ENCODE data around the gene CRYGA. TPM values are rescaled to one million over a fixed set of nuclear protein-coding genes. Genes with fewer than 3 reads are reported as not detected.
A peak's percentile ranks its signal among the peaks of the same experiment; 100 is the strongest.
"Not testable (repeated sequence)": the region's sequence is repeated elsewhere in the genome, so short reads cannot be mapped to it uniquely, and the experiment has no call there.

CRYGA gene
- total RNA-seq, 2 donors from 2014 or later: not detected

DNA sequence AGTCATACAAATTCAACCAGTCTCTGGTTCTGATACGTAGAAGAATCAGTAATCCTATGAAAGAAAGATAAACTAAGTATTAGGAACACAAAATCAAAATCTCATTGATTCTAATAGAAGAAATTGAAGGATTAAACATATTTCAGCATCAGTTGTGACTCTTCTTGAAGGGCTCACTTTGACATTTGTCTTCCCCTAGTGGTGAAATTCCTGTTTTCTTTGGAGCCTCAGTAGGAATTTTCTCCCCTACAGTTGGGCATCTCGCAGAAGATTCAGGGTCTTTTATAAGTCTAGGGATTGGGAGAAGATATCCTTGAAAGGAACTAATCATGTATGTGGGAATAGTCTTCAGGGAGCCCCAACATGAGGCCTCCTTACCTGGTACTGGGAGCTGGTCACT lies 14.6 kb downstream of the CRYGA start:
- Mint-ChIP-seq H3K27ac (no peak overlapping the region), H3K4me3 (no peak overlapping the region), H3K9me3 (peaks cover 0 to 2% of the 10 kb centered on the region in 2 donors), H3K36me3 (ENCODE audit: insufficient read depth in 2 of 2) (no peaks in the 10 kb centered on the region), H3K27me3 (ENCODE audit: low read depth) (peaks cover 10% of the 10 kb centered on the region), H3K4me1 (ENCODE audit: low read depth) (no peaks in the 10 kb centered on the region)
- DNase-seq (no peak), ATAC-seq (replicated peaks in 1 of 2) (no peak)

DNA sequence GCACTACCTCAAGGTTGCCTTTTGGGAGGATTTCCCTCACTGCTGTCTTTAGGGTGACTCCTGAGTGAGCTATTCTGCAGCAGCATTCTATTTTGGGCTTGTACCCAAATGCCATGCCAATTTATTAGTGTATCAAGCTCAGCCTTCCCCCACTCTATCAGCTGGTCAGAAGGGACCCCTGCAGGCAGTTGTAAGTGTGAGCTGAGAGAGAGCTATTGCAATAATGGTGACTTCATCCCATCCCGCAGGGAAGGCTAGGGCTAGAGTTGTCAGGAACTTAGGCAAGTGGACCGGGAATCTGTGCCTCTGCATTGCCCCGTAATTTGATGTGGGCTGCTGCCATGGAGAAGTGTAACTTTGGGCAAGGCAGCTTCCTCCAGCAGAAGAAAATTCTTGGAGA lies 15.6 kb downstream of the CRYGA start:
- no peak for ATAC-seq (replicated peaks in 1 of 2)
- no peak for DNase-seq
- H3K36me3 Mint-ChIP-seq (ENCODE audit: insufficient read depth in 2 of 2): no peaks in the 10 kb centered on the region
- no peaks in the 10 kb centered on the region for H3K4me1 Mint-ChIP-seq (ENCODE audit: low read depth)
- no peak overlapping the region for H3K4me3 Mint-ChIP-seq
- no peak overlapping the region for H3K27ac Mint-ChIP-seq
- peaks cover 0 to 2% of the 10 kb centered on the region in 2 donors for H3K9me3 Mint-ChIP-seq
- peaks cover 10% of the 10 kb centered on the region for H3K27me3 Mint-ChIP-seq (ENCODE audit: low read depth)

- ATAC-seq (replicated peaks in 1 of 2) (no peak), DNase-seq (no peak)
- H3K36me3 Mint-ChIP-seq (ENCODE audit: insufficient read depth in 2 of 2): no peaks in the 10 kb centered on the region
- H3K4me1 Mint-ChIP-seq (ENCODE audit: low read depth): no peaks in the 10 kb centered on the region
- peaks cover 0 to 2% of the 10 kb centered on the region in 2 donors for H3K9me3 Mint-ChIP-seq
- no peak overlapping the region for H3K27ac Mint-ChIP-seq
- peaks cover 10% of the 10 kb centered on the region for H3K27me3 Mint-ChIP-seq (ENCODE audit: low read depth)
- H3K4me3 Mint-ChIP-seq: no peak overlapping the region
Observed at GRCh38 chr2:208147008-208147407, 16.4 kb downstream of the CRYGA start.

GRCh38 chr2:208146006-208146405 lies 17.4 kb downstream of the CRYGA start, which contains the start of gene CRYGB:
TSS of gene CRYGB (minus strand) at chr2:208146158. CDS start at chr2:208146120, 38 bp downstream.
- H3K9me3 Mint-ChIP-seq: peaks cover 0 to 2% of the 10 kb centered on the region in 2 donors
- H3K4me1 Mint-ChIP-seq (ENCODE audit: low read depth): no peaks in the 10 kb centered on the region
- no peak for ATAC-seq (replicated peaks in 1 of 2)
- no peaks in the 10 kb centered on the region for H3K36me3 Mint-ChIP-seq (ENCODE audit: insufficient read depth in 2 of 2)
- H3K27ac Mint-ChIP-seq: no peak within 1 kb of the TSS
- no peak within 1 kb of the TSS for H3K4me3 Mint-ChIP-seq
- DNase-seq: no peak
- peaks cover 10% of the 10 kb centered on the region for H3K27me3 Mint-ChIP-seq (ENCODE audit: low read depth)

DNA sequence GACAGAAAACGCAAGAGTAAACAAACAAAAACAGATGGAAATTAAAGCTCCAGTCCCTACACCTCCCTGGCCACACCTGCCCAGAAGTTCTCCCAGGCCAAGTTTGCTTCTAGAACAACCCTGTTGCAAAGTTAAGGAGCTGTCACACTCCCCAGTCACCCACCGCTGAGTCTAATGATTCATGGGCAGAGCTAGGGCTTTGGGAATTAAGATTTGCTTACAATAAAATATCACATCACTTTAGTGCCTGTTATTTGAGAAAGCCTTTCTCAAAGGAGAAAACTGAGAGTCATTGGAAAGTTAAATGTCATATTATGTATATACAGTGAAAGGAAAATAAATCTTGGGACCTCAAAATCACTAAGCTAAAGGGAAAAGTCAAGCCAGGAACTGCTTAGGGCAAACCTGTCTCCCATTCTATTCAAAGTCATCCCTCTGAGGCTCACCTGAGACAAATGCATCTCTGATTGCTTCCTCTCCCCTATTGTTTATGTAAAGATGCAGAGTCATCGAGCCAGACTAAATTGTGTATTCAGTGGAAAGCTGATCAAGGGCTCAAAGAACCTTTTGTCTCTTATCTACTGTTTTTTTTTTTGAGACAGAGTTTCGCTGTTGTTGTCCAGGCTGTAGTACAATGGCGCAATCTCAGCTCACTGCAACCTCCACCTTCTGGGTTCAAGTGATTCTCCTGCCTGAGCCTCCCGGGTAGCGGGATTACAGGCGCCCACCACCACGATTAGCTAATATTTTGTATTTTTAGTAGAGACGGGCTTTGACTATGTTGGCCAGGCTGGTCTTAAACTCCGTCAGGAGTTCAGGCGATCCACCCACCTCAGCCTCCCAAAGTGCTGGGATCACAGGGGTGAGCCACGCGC lies 20.2 kb downstream of the CRYGA start:
- DNase-seq: no peak
- Mint-ChIP-seq H3K36me3 (ENCODE audit: insufficient read depth in 2 of 2) (no peaks in the 10 kb centered on the region), H3K9me3 (peaks cover 0 to 2% of the 10 kb centered on the region in 2 donors), H3K27ac (no peak overlapping the region), H3K27me3 (ENCODE audit: low read depth) (peaks cover 10% of the 10 kb centered on the region), H3K4me3 (no peak overlapping the region), H3K4me1 (ENCODE audit: low read depth) (no peaks in the 10 kb centered on the region)
- no peak for ATAC-seq (replicated peaks in 1 of 2)

DNA sequence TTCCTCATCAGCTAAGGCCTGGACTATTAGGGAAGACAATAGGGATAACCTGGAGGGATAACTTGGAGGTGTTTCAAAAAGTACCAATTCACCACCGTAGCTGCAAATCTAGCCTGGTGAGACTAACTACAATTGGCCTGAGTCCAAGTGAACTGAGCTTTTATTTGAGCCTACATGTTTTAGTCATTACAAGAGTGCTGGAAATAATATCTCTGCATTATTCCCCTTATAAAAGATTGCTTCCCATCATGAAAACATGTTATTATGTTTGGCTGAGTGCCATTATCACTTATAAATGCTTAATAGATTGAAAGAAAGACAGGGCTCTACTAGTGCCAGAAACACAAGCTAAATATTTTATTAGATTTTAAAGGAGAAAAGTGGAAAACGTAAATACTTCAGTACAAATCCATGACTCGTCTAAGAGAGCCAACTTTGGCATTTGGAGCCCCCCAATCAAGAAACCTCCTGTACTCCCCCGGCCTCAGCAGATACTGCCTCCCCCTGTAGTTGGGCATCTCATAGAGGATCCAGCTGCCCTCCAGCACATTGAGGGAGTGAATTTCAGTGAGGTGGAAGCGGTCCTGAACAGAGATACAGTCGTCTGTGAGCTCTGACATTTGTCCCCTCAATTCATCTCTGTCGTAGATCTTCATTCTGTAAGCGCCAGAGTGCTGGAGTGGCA lies 21.0 kb downstream of the CRYGA start:
- Mint-ChIP-seq H3K27me3 (ENCODE audit: low read depth) (peaks cover 4% of the 10 kb centered on the region), H3K36me3 (ENCODE audit: insufficient read depth in 2 of 2) (peaks cover 0 to 2% of the 10 kb centered on the region in 2 donors), H3K4me1 (ENCODE audit: low read depth) (no peaks in the 10 kb centered on the region), H3K4me3 (no peak overlapping the region), H3K27ac (no peak overlapping the region), H3K9me3 (peaks cover 0 to 3% of the 10 kb centered on the region in 2 donors)
- ATAC-seq (replicated peaks in 1 of 2) (no peak), DNase-seq (no peak)

- H3K4me1 Mint-ChIP-seq (ENCODE audit: low read depth): peaks cover 10% of the 10 kb centered on the region
- no peak for DNase-seq
- H3K9me3 Mint-ChIP-seq: peaks cover 0 to 2% of the 10 kb centered on the region in 2 donors
- H3K36me3 Mint-ChIP-seq (ENCODE audit: insufficient read depth in 2 of 2): peaks cover 0 to 2% of the 10 kb centered on the region in 2 donors
- H3K4me3 Mint-ChIP-seq: no peak overlapping the region
- no peaks in the 10 kb centered on the region for H3K27me3 Mint-ChIP-seq (ENCODE audit: low read depth)
- no peak overlapping the region for H3K27ac Mint-ChIP-seq
- no peak for ATAC-seq (replicated peaks in 1 of 2)
Observed at GRCh38 chr2:208139447-208139846, 23.9 kb downstream of the CRYGA start.

- not testable (repeated sequence) for H3K36me3 Mint-ChIP-seq (ENCODE audit: insufficient read depth in 2 of 2); ATAC-seq (replicated peaks in 1 of 2); H3K4me1 Mint-ChIP-seq (ENCODE audit: low read depth); H3K27me3 Mint-ChIP-seq (ENCODE audit: low read depth); H3K9me3 Mint-ChIP-seq; H3K27ac Mint-ChIP-seq; DNase-seq; H3K4me3 Mint-ChIP-seq
Observed at GRCh38 chr2:208138334-208138733, 25.1 kb downstream of the CRYGA start.

DNA sequence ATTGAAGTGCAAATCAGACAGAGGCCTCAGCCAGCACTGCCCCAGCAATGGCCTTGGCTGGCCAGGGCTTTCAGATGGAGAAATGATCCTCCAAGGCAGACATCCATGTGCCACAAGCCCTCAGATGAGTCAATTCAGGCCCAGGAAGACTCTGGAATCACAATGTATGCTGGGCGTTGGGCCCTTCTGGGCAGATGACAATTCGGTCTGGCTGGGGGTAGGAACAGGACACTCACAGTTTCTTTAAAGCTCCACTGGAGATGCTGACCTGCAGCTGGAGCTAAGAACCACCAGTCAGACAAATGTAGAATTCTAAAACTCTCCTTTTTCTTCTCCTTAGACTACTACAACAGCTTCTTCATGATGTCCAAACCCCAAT lies 26.7 kb downstream of the CRYGA start:
- H3K27ac Mint-ChIP-seq: no peak overlapping the region
- peaks cover 0 to 2% of the 10 kb centered on the region in 2 donors for H3K9me3 Mint-ChIP-seq
- peaks cover 0 to 2% of the 10 kb centered on the region in 2 donors for H3K36me3 Mint-ChIP-seq (ENCODE audit: insufficient read depth in 2 of 2)
- ATAC-seq (replicated peaks in 1 of 2) (no peak), DNase-seq (no peak)
- H3K4me3 Mint-ChIP-seq: no peak overlapping the region
- peaks cover 10% of the 10 kb centered on the region for H3K4me1 Mint-ChIP-seq (ENCODE audit: low read depth)
- H3K27me3 Mint-ChIP-seq (ENCODE audit: low read depth): no peaks in the 10 kb centered on the region

GRCh38 chr2:208135794-208136715 lies 27.3 kb downstream of the CRYGA start:
- H3K27me3 Mint-ChIP-seq (ENCODE audit: low read depth): no peaks in the 10 kb centered on the region
- no peak for ATAC-seq (replicated peaks in 1 of 2)
- H3K4me1 Mint-ChIP-seq (ENCODE audit: low read depth): peaks cover 10% of the 10 kb centered on the region
- H3K9me3 Mint-ChIP-seq: peaks cover 0 to 2% of the 10 kb centered on the region in 2 donors
- no peak overlapping the region for H3K27ac Mint-ChIP-seq
- no peak for DNase-seq
- H3K4me3 Mint-ChIP-seq: no peak overlapping the region
- peaks cover 0 to 2% of the 10 kb centered on the region in 2 donors for H3K36me3 Mint-ChIP-seq (ENCODE audit: insufficient read depth in 2 of 2)

- Mint-ChIP-seq H3K36me3 (ENCODE audit: insufficient read depth in 2 of 2) (peaks cover 0 to 2% of the 10 kb centered on the region in 2 donors), H3K27ac (no peak overlapping the region), H3K4me1 (ENCODE audit: low read depth) (peaks cover 10% of the 10 kb centered on the region), H3K4me3 (no peak overlapping the region), H3K9me3 (peaks cover 0 to 2% of the 10 kb centered on the region in 2 donors), H3K27me3 (ENCODE audit: low read depth) (no peaks in the 10 kb centered on the region)
- ATAC-seq (replicated peaks in 1 of 2): peak; percentile 78 to 86
- peak; percentile 6 to 14 for DNase-seq
Observed at GRCh38 chr2:208134928-208135586, 28.3 kb downstream of the CRYGA start.

DNA sequence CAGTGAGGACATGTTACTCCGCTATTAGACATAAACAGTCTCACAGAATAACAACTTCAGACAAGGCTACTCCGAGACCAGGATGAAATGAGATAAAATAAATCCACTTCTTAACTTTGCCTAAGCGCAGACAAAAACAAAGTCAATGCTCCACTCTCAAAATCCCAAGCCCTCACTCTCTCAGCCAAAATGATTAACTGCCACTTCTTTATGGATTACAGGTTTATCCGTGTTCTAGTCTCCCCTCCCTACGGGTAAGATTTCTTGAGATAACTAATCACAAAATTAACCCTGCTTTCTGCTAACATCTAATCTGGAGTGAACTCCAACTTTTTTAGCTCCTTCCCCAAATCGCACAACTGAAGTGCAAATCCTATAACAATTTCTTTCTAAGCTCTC lies 32.7 kb downstream of the CRYGA start:
- Mint-ChIP-seq H3K4me3 (no peak overlapping the region), H3K4me1 (ENCODE audit: low read depth) (peaks cover 10% of the 10 kb centered on the region), H3K27ac (no peak overlapping the region), H3K36me3 (ENCODE audit: insufficient read depth in 2 of 2) (no peaks in the 10 kb centered on the region), H3K9me3 (no peaks in the 10 kb centered on the region), H3K27me3 (ENCODE audit: low read depth) (peaks cover 3% of the 10 kb centered on the region)
- no peak for DNase-seq
- ATAC-seq (replicated peaks in 1 of 2): no peak

Measured in activated T-cell treated with anti-CD3 and anti-CD28 coated beads, Interleukin-2, amount 50 U/mL, for 72 hours (primary cell).